C4-2B (cell line): ENCODE measurements around the gene MYL10.

Experiments used
- CTCF ChIP-seq: fragments of 450-650 bp; conservative IDR thresholded peaks from 2 replicates; pipeline ENCODE4 v1.5.1; 2017; ENCODE audit warnings: mild to moderate bottlenecking
- ZFX ChIP-seq: fragments of 450-650 bp; IDR thresholded peaks from 2 replicates; pipeline ENCODE4 v1.6.1; 2017

GRCh38 chr7:101589052-101589451 lies 40.0 kb downstream of the MYL10 start:
- TF ChIP-seq CTCF: no peak
- no peak for TF ChIP-seq ZFX
